Measurements from ENCODE around the gene ARGFX.

Gene ARGFX

DNA sequence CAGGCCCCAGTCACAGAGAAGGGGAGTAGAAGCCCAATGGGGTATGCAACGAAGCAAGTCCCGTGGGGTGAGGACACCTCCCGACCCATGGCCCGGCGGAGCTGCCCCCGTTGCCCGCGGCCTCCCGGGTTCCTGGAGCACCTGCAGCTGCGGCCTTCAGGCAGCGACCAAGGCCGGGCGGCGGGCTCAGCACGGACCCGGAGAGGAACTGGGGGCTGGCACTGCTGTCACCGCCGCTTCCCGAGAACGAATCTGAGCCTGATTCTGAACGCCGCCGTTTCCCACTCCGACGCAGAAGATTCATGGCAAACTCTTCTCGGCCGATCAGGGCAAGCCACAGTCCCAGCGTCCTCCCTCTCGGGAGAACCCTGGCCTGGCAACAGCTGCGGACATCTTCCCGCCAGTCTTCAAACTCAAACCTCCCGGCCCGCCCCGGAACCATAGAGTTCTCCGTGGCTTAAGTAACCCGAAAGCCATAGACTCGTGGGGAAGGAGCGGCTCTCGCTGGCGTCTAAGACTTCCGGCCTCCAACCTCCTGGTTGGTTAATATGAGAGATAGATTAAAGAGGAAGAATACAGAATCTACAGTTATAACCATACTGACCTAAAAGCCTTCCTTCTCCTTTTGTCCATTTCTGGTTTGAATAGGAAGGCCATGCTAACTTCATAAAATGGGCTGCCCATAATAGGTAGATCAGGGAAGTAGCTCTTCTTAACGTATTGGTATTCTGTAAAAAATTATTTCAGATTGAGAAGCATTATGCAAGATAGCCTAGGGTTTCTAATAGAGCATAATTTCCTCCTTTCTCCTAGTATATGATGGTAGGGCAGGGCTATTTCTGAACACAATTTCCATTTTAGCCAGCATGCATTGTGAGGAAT is 21.9 kb upstream of the ARGFX start, which contains the start of gene POLQ:
POLQ (minus strand) TSS at position 415 of the 882 bp plus-strand sequence; CDS start at position 304, 111 bp downstream.
- no peak for TF ChIP-seq CTCF (IDR thresholded peaks at IDR 0.05; ENCODE audit: low read length, missing control alignments)
- peak; percentile 97 for DNase-seq (ENCODE audit: low read depth)
- peak within 1 kb of the TSS; percentile 87 for H3K4me3 ChIP-seq (replicated peaks; ENCODE audit: low read depth, low read length)

DNA sequence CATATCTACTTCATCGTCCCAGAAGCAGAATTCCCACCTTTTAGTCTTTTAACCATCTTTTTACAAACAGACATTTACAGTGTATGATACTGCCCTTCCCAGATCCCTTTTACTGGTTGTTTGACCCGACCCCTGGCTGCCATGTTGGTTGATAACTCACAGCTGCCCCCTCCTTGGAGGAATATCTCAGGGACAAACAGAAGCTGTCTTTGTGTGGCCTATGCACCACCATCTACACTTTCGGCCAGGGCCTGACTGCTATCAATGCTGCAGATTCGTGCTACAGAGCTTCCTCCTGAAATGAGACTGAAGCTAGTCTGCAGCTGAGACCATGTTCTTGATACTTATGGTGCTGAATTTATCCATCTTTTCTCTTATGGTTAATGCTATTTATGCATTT is 15.4 kb upstream of the ARGFX start:
- TF ChIP-seq CTCF (IDR thresholded peaks at IDR 0.05; ENCODE audit: low read length, missing control alignments) = no peak
- DNase-seq (ENCODE audit: low read depth) = peak; percentile 7
- H3K4me3 ChIP-seq (replicated peaks; ENCODE audit: low read depth, low read length) = peak overlapping the region; percentile 17

DNA sequence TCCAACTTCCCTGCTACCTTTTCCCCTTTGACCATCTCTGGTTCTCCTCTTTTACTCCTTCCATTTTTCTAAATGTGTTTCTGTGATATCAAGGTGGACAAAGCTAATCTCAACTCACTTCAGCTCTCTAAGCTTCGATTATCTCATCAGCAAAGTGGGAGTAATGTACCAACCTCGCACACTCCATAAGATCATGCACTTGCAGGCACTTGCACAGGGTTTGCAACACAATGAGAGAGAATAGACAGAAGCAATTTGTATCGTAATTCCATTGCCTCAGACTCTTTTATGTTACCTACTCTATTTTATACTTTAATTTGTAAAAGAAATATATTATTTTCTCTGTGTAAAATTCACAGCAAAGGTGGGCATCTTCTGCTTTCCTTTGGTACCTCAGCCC is 15.0 kb upstream of the ARGFX start:
- no peak for DNase-seq (ENCODE audit: low read depth)
- H3K4me3 ChIP-seq (replicated peaks; ENCODE audit: low read depth, low read length) = no peak overlapping the region
- TF ChIP-seq CTCF (IDR thresholded peaks at IDR 0.05; ENCODE audit: low read length, missing control alignments) = no peak

- no peak for DNase-seq (ENCODE audit: low read depth)
- no peak overlapping the region for H3K4me3 ChIP-seq (replicated peaks; ENCODE audit: low read depth, low read length)
- no peak for TF ChIP-seq CTCF (IDR thresholded peaks at IDR 0.05; ENCODE audit: low read length, missing control alignments)
These were observed 10.3 kb upstream of the ARGFX start for GRCh38 chr3:121557426-121557934.

- H3K4me3 ChIP-seq (replicated peaks; ENCODE audit: low read depth, low read length) = no peak overlapping the region
- no peak for TF ChIP-seq CTCF (IDR thresholded peaks at IDR 0.05; ENCODE audit: low read length, missing control alignments)
- no peak for DNase-seq (ENCODE audit: low read depth)
These were observed 5.6 kb upstream of the ARGFX start for GRCh38 chr3:121562148-121562547.

DNA sequence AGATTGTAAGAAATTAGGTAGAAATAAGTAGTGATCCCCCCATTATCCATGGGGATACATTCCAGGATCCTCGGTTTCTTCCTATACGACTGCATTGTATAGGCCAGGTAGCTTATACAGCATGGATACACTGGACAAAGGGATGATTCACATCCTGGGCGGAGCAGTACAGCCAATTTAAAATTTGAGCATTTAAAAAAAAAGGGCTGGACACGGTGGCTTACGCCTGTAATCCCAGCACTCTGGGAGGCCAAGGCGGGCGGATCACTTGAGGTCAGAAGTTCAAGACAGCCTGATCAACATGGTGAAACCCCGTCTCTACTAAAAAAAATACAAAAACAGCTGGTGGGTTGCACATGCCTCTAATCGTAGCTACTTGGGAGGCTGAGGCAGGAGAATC is 976 bp upstream of the ARGFX start:
- TF ChIP-seq CTCF (IDR thresholded peaks at IDR 0.05; ENCODE audit: low read length, missing control alignments) = no peak
- no peak overlapping the region for H3K4me3 ChIP-seq (replicated peaks; ENCODE audit: low read depth, low read length)
- no peak for DNase-seq (ENCODE audit: low read depth)
